Common myeloid progenitor, CD34-positive (primary cell): Measurements from ENCODE around the gene NECTIN2.
"Not testable (repeated sequence)": the region's sequence is repeated elsewhere in the genome, so short reads cannot be mapped to it uniquely, and the experiment has no call there.

Source experiments
- CTCF ChIA-PET: fragments of 350-600 bp; sonication (Branson Sonifier 250); formaldehyde crosslinking; loops from one replicate; lab custom pipeline; 2021; ENCODE audit warnings: antibody characterized with exemption; lab: Charles Lee
- POLR2A ChIA-PET: fragments of 350-600 bp; sonication (Branson Sonifier 250); formaldehyde crosslinking; loops from one replicate; lab custom pipeline; 2021; ENCODE audit warnings: antibody characterized with exemption; lab: Charles Lee
- DNase-seq, 3 donors: peaks; one replicate each; pipeline versions ENCODE4 v3.0.0 to v3.0.0-alpha.2; 2013
- H3K27ac ChIP-seq, 2 experiments: 1 replicate in 1 of 2; 2 replicates in 1 of 2; pipeline ENCODE4 v1.7.0; 2013; ENCODE audit warnings: inconsistent platforms in 2 of 2, low read length in 2 of 2, mild to moderate bottlenecking in 2 of 2, low read depth in 1 of 2, moderate library complexity in 1 of 2; ENCODE audit not compliant: severe bottlenecking in 2 of 2, insufficient read depth in 1 of 2, poor library complexity in 1 of 2
- H3K27me3 ChIP-seq, 5 experiments: replicated peaks in 2 of 5; 1 replicate in 3 of 5; 2 replicates in 2 of 5; pipeline versions ENCODE4 v1.6.1 to v1.7.0; 2013; ENCODE audit warnings: low read length in 4 of 5, mild to moderate bottlenecking in 2 of 5, moderate library complexity in 2 of 5, inconsistent platforms in 1 of 5; ENCODE audit not compliant: insufficient read depth in 5 of 5, control insufficient read depth in 4 of 5
- H3K36me3 ChIP-seq, 4 experiments: 1 replicate in 2 of 4; 2 replicates in 2 of 4; pipeline versions ENCODE4 v1.6.1 to v1.7.0; 2013; ENCODE audit warnings: low read length in 3 of 4, control low read depth in 1 of 4, mild to moderate bottlenecking in 1 of 4; ENCODE audit not compliant: control insufficient read depth in 4 of 4, insufficient read depth in 4 of 4
- H3K4me1 ChIP-seq, 4 experiments: 1 replicate in 3 of 4; 2 replicates in 1 of 4; pipeline versions ENCODE4 v1.6.1 to v1.7.1; 2013; ENCODE audit warnings: low read length in 3 of 4, mild to moderate bottlenecking in 3 of 4, control low read depth in 1 of 4, inconsistent platforms in 1 of 4, moderate library complexity in 1 of 4; ENCODE audit not compliant: control insufficient read depth in 4 of 4, insufficient read depth in 4 of 4; ENCODE audit errors: control extremely low read depth in 1 of 4
- H3K4me3 ChIP-seq, 7 experiments: 1 replicate in 4 of 7; 2 replicates in 3 of 7; pipeline versions ENCODE4 v1.5.1 to v1.7.0; 2013; ENCODE audit warnings: mild to moderate bottlenecking in 7 of 7, low read length in 6 of 7, moderate library complexity in 6 of 7, inconsistent platforms in 2 of 7, low read depth in 2 of 7, control low read depth in 1 of 7; ENCODE audit not compliant: insufficient read depth in 4 of 7, control insufficient read depth in 1 of 7; ENCODE audit errors: extremely low read depth in 1 of 7
- H3K9me3 ChIP-seq, 5 experiments: 1 replicate in 4 of 5; 2 replicates in 1 of 5; pipeline versions ENCODE4 v1.6.1 to v1.7.1; 2013; ENCODE audit warnings: low read length in 4 of 5, mild to moderate bottlenecking in 2 of 5, inconsistent platforms in 1 of 5, low read depth in 1 of 5, moderate library complexity in 1 of 5; ENCODE audit not compliant: control insufficient read depth in 4 of 5, insufficient read depth in 2 of 5; ENCODE audit errors: control extremely low read depth in 1 of 5
- WGBS: methylation state at CpG from one replicate; pipeline ENCODE4 v1.1.5; 2013; ENCODE audit not compliant: insufficient coverage; 5-methylcytosine and 5-hydroxymethylcytosine counted together

Gene NECTIN2

GRCh38 chr19:44882063-44882462 is 36.0 kb downstream of the NECTIN2 start:
- Histone ChIP-seq H3K27me3 (no peaks in the 10 kb centered on the region), H3K4me3 (no peak overlapping the region), H3K27ac (no peak overlapping the region), H3K36me3 (peaks cover 6 to 25% (median 20%) of the 10 kb centered on the region in 4 experiments), H3K9me3 (no peaks in the 10 kb centered on the region), H3K4me1 (peaks cover 1 to 12% (median 7%) of the 10 kb centered on the region in 4 experiments)
- ChIA-PET CTCF (interaction anchor here (0.6 to 1.6 kb wide), 2 partner anchors 23 to 349 kb away, joined by 3 to 5 read pairs; no protein-coding TSS in a partner anchor), POLR2A (no interaction called here)
- WGBS = 98% methylated on average over 15 of the region's 15 CpGs
- no peak for DNase-seq

- H3K9me3 ChIP-seq, H3K27me3 ChIP-seq, POLR2A ChIA-PET, H3K27ac ChIP-seq, H3K4me1 ChIP-seq, H3K4me3 ChIP-seq, DNase-seq: not testable (repeated sequence)
- peaks cover 6 to 29% (median 21%) of the 10 kb centered on the region in 4 experiments for H3K36me3 ChIP-seq
- CTCF ChIA-PET = interaction anchor here (0.6 to 1.6 kb wide), 4 partner anchors 15 to 349 kb away, joined by 3 to 5 read pairs (median 3); no protein-coding TSS in a partner anchor
- WGBS = 92% methylated on average over 13 of the region's 19 CpGs
These were observed 36.7 kb downstream of the NECTIN2 start for GRCh38 chr19:44882619-44883397.

GRCh38 chr19:44883922-44884321 is 37.8 kb downstream of the NECTIN2 start:
- 100% methylated on average over 4 of the region's 5 CpGs for WGBS
- CTCF ChIA-PET = interaction anchor here (0.6 to 1.6 kb wide), 8 partner anchors 10 to 173 kb away, joined by 3 to 5 read pairs (median 3); no protein-coding TSS in a partner anchor
- no peak overlapping the region for H3K27ac ChIP-seq
- peaks cover 6 to 28% (median 17%) of the 10 kb centered on the region in 4 experiments for H3K36me3 ChIP-seq
- no peaks in the 10 kb centered on the region for H3K27me3 ChIP-seq
- H3K9me3 ChIP-seq = no peaks in the 10 kb centered on the region
- no peak for DNase-seq
- H3K4me1 ChIP-seq = no peaks in the 10 kb centered on the region
- POLR2A ChIA-PET = interaction anchor here (0.6 kb wide), 1 partner anchor 136 kb away, joined by 4 read pairs; no protein-coding TSS in a partner anchor
- no peak overlapping the region for H3K4me3 ChIP-seq

- H3K36me3 ChIP-seq = peaks cover 6 to 26% (median 15%) of the 10 kb centered on the region in 4 experiments
- H3K27ac ChIP-seq = no peak overlapping the region
- ChIA-PET CTCF (interaction anchor here (0.6 to 1.4 kb wide), 7 partner anchors 10 to 174 kb away, joined by 3 to 5 read pairs (median 3); no protein-coding TSS in a partner anchor), POLR2A (no interaction called here)
- H3K4me1 ChIP-seq = peaks cover 0 to 2% (median under 1%) of the 10 kb centered on the region in 4 experiments
- H3K27me3 ChIP-seq = no peaks in the 10 kb centered on the region
- H3K9me3 ChIP-seq = no peaks in the 10 kb centered on the region
- DNase-seq = no peak
- WGBS = 100% methylated on average over 4 of the region's 4 CpGs
- H3K4me3 ChIP-seq = no peak overlapping the region
These were observed 38.5 kb downstream of the NECTIN2 start for GRCh38 chr19:44884566-44884965.

- POLR2A ChIA-PET = no interaction called here
- 100% methylated on average over 3 of the region's 6 CpGs for WGBS
- CTCF ChIA-PET = no interaction called here
These were observed 40.0 kb downstream of the NECTIN2 start for GRCh38 chr19:44886141-44886540.

GRCh38 chr19:44887648-44888047 is 41.6 kb downstream of the NECTIN2 start:
- CTCF ChIA-PET = no interaction called here
- POLR2A ChIA-PET = no interaction called here
- WGBS = 100% methylated on average over 4 of the region's 4 CpGs

More at GRCh38 chr19:44886141-44886540, 40.0 kb downstream of the NECTIN2 start:
- Histone ChIP-seq H3K27me3 (no peaks in the 10 kb centered on the region), H3K4me1 (peaks cover 0 to 9% (median 7%) of the 10 kb centered on the region in 4 experiments), H3K9me3 (no peaks in the 10 kb centered on the region), H3K4me3 (no peak overlapping the region), H3K27ac (no peak overlapping the region), H3K36me3 (peaks cover 6 to 21% (median 13%) of the 10 kb centered on the region in 4 experiments)
- no peak for DNase-seq

GRCh38 chr19:44888335-44888734 is 42.2 kb downstream of the NECTIN2 start:
- DNase-seq, POLR2A ChIA-PET, CTCF ChIA-PET, H3K9me3 ChIP-seq, H3K27ac ChIP-seq, H3K4me3 ChIP-seq, H3K27me3 ChIP-seq: not testable (repeated sequence)
- H3K4me1 ChIP-seq = peaks cover 8 to 26% (median 23%) of the 10 kb centered on the region in 4 experiments
- WGBS = 96% methylated on average over 3 of the region's 5 CpGs
- peaks cover 6 to 28% (median 18%) of the 10 kb centered on the region in 4 experiments for H3K36me3 ChIP-seq

More at GRCh38 chr19:44887648-44888047, 41.6 kb downstream of the NECTIN2 start:
- no peaks in the 10 kb centered on the region for H3K9me3 ChIP-seq
- no peak overlapping the region for H3K4me3 ChIP-seq
- no peak for DNase-seq
- no peaks in the 10 kb centered on the region for H3K27me3 ChIP-seq
- no peak overlapping the region for H3K27ac ChIP-seq
- H3K36me3 ChIP-seq = peaks cover 6 to 22% (median 13%) of the 10 kb centered on the region in 4 experiments
- H3K4me1 ChIP-seq = peaks cover 8 to 23% (median 20%) of the 10 kb centered on the region in 4 experiments
